HCT116 (cell line): ENCODE data around the gene LETMD1. TPM values are rescaled to one million over a fixed set of nuclear protein-coding genes. Genes with fewer than 3 reads are reported as not detected.

Experiments
- ATAC-seq: fragments of 200-7000 bp; cut with Tn5 transposase; 2 replicates; pipeline ENCODE4 v1.9.1; 2020; ENCODE audit warnings: mild to moderate bottlenecking, moderate library complexity
- BruUV-seq: library from RNA; stranded (reverse); fragments of 400-500 nt; replicated peaks from 2 replicates; lab custom pipeline; 2021; lab: Mats Ljungman, UMichigan
- CTCF ChIA-PET: fragments of 300-600 bp; sonication (Branson Sonifier 250); formaldehyde crosslinking; loops from one replicate; lab custom pipeline; 2021; ENCODE audit warnings: antibody characterized with exemption; lab: Charles Lee
- POLR2A ChIA-PET: fragments of 300-600, 350-600 bp; sonication (Branson Sonifier 250); formaldehyde crosslinking; loops from one replicate; lab custom pipeline; 2021; ENCODE audit warnings: antibody characterized with exemption; lab: Charles Lee
- RAD21 ChIA-PET, 2 experiments: fragments of 300-600 bp; sonication (Branson Sonifier 250); formaldehyde crosslinking; loops; one replicate each; lab custom pipeline; 2023; ENCODE audit warnings: low total read pairs in 2 of 2; ENCODE audit not compliant: uncharacterized antibody in 2 of 2, unreplicated experiment in 2 of 2, low non-redundant PET in 1 of 2; lab: Charles Lee
- DNase-seq: peaks from one replicate; pipeline ENCODE4 v3.0.0-alpha.2; 2010; ENCODE audit warnings: low read depth, low spot score
- H2AFZ ChIP-seq: fragments of 200-600 bp; shearing (Covaris generic), sonication (generic); 2 replicates; pipeline ENCODE4 v1.6.1; 2017; ENCODE audit warnings: low read depth, mixed run types, mixed read lengths, antibody characterized with exemption, low read length; ENCODE audit not compliant: poor library complexity, severe bottlenecking
- H3K27ac ChIP-seq: 2 replicates; pipeline ENCODE4 v1.5.1; 2012; ENCODE audit warnings: low read depth, low read length
- H3K27me3 ChIP-seq: fragments of 200-600 bp; sonication (generic); 2 replicates; pipeline ENCODE4 v1.6.1; 2016; ENCODE audit warnings: mixed run types, low read length, mixed read lengths; ENCODE audit not compliant: insufficient read depth
- H3K36me3 ChIP-seq, 2 experiments: fragments of 200-500 bp in 1 of 2; fragments of 200-600 bp in 1 of 2; sonication (Bioruptor generic) in 1 of 2; sonication (generic) in 1 of 2; 2 replicates each; pipeline versions ENCODE4 v1.5.1 to v1.6.1; 2014 to 2016; ENCODE audit warnings: low read length in 2 of 2, inconsistent platforms in 1 of 2, mixed read lengths in 1 of 2, mixed run types in 1 of 2; ENCODE audit not compliant: insufficient read depth in 2 of 2, control insufficient read depth in 1 of 2
- H3K4me1 ChIP-seq, 2 experiments: fragments of 200-600 bp in 1 of 2; sonication (generic) in 1 of 2; 2 replicates each; pipeline versions ENCODE4 v1.5.1 to v1.6.1; 2012 to 2017; ENCODE audit warnings: low read length in 2 of 2, inconsistent platforms in 1 of 2, mild to moderate bottlenecking in 1 of 2, mixed read lengths in 1 of 2, mixed run types in 1 of 2, moderate library complexity in 1 of 2; ENCODE audit not compliant: insufficient read depth in 2 of 2, control insufficient read depth in 1 of 2
- H3K4me2 ChIP-seq: fragments of 200-600 bp; sonication (generic); 2 replicates; pipeline ENCODE4 v1.6.1; 2017; ENCODE audit warnings: mixed run types, low read length, mixed read lengths
- H3K4me3 ChIP-seq, 2 experiments: fragments of 200-600 bp in 1 of 2; sonication (generic) in 1 of 2; replicated peaks in 1 of 2; 2 replicates each; pipeline ENCODE4 v1.5.1; 2011 to 2016; ENCODE audit warnings: low read length in 2 of 2, control low read depth in 1 of 2, low read depth in 1 of 2, mild to moderate bottlenecking in 1 of 2, mixed read lengths in 1 of 2, mixed run types in 1 of 2
- H3K79me2 ChIP-seq: fragments of 200-600 bp; sonication (generic); 2 replicates; pipeline ENCODE4 v1.6.1; 2017; ENCODE audit warnings: mild to moderate bottlenecking, mixed run types, low read length, moderate library complexity, mixed read lengths; ENCODE audit not compliant: insufficient read depth
- H3K9ac ChIP-seq: fragments of 200-600 bp; sonication (generic); 2 replicates; pipeline ENCODE4 v1.6.1; 2016; ENCODE audit warnings: low read length, mixed read lengths
- H3K9me2 ChIP-seq: fragments of 200-600 bp; sonication (generic), shearing (Covaris generic); 2 replicates; pipeline ENCODE4 v1.6.1; 2017; ENCODE audit warnings: mixed run types, mild to moderate bottlenecking, moderate library complexity; ENCODE audit not compliant: insufficient read depth
- H3K9me3 ChIP-seq, 2 experiments: fragments of 200-500 bp in 1 of 2; fragments of 200-600 bp in 1 of 2; sonication (Bioruptor generic) in 1 of 2; sonication (generic) in 1 of 2; 2 replicates each; pipeline ENCODE4 v1.6.1; 2014 to 2017; ENCODE audit warnings: low read length in 2 of 2, mixed read lengths in 2 of 2, inconsistent platforms in 1 of 2, low read depth in 1 of 2, mild to moderate bottlenecking in 1 of 2, mixed run types in 1 of 2, moderate library complexity in 1 of 2; ENCODE audit not compliant: control insufficient read depth in 1 of 2, insufficient read depth in 1 of 2
- H4K20me1 ChIP-seq: fragments of 200-600 bp; sonication (generic), shearing (Covaris generic); 2 replicates; pipeline ENCODE4 v1.6.1; 2017; ENCODE audit warnings: mixed run types, mild to moderate bottlenecking, moderate library complexity; ENCODE audit not compliant: insufficient read depth
- CBX3 ChIP-seq: IDR thresholded peaks from 2 replicates; pipeline ENCODE4 v1.6.1; 2012; ENCODE audit warnings: low read depth
- EGR1 ChIP-seq: IDR thresholded peaks from 2 replicates; pipeline ENCODE4 v1.6.1; 2012; ENCODE audit warnings: low read depth
- EZH2 ChIP-seq: fragments of 200-600 bp; sonication (generic); IDR thresholded peaks from 2 replicates; pipeline ENCODE4 v1.6.1; 2017; ENCODE audit warnings: antibody characterized with exemption, mixed run types
- EZH2phosphoT487 ChIP-seq: fragments of 200-600 bp; IDR thresholded peaks from 2 replicates; pipeline ENCODE4 v1.6.1; 2018; ENCODE audit warnings: antibody characterized with exemption, borderline replicate concordance
- POLR2AphosphoS5 ChIP-seq: IDR thresholded peaks from 2 replicates; pipeline ENCODE4 v1.6.1; 2011; ENCODE audit warnings: mild to moderate bottlenecking, low read depth, low read length, moderate library complexity
- RAD21 ChIP-seq: IDR thresholded peaks from 2 replicates; pipeline ENCODE4 v1.6.1; 2012; ENCODE audit warnings: low read depth, mild to moderate bottlenecking
- SIN3A ChIP-seq: IDR thresholded peaks from 2 replicates; pipeline ENCODE4 v1.6.1; 2012; ENCODE audit warnings: low read depth
- SP1 ChIP-seq: IDR thresholded peaks from 2 replicates; pipeline ENCODE4 v1.6.1; 2012; ENCODE audit warnings: low read depth
- YY1 ChIP-seq: IDR thresholded peaks from 2 replicates; pipeline ENCODE4 v1.6.1; 2011; ENCODE audit warnings: low read length, low read depth, moderate library complexity, mild to moderate bottlenecking; ENCODE audit not compliant: insufficient replicate concordance; ENCODE audit errors: extremely low read depth
- ZBTB33 ChIP-seq: IDR thresholded peaks from 2 replicates; pipeline ENCODE4 v1.6.1; 2011; ENCODE audit warnings: mild to moderate bottlenecking, low read length, moderate library complexity; ENCODE audit not compliant: insufficient replicate concordance; ENCODE audit errors: extremely low read depth
- intact Hi-C: fragments of 100-400 bp; cut with micrococcal nuclease; formaldehyde crosslinking; loops from 2 replicates; pipeline ENCODE4 v1.10.0; 2022
- total RNA-seq: library from RNA; stranded (reverse); gene quantifications from one replicate; pipeline ENCODE4 v1.2.1, GENCODE V29; 2021; ENCODE audit not compliant: unreplicated experiment

Gene LETMD1
- total RNA-seq, 1 experiment from 2014 or later, result 70.8 TPM

GRCh38 chr12:51080136-51080535, 32.0 kb downstream of the LETMD1 start:
- RAD21 ChIA-PET, result no interaction called here
- Histone ChIP-seq H4K20me1 (no peaks in the 10 kb centered on the region), H3K4me3 (no peak overlapping the region), H3K27ac (no peak overlapping the region), H3K36me3 (no peaks in the 10 kb centered on the region), H3K79me2 (peaks cover 13% of the 10 kb centered on the region; the same call in 1 of the 2 replicates), H3K9me3 (no peaks in the 10 kb centered on the region), H3K9me2 (no peaks in the 10 kb centered on the region), H3K9ac (no peak overlapping the region), H3K4me1 (peaks cover 5 to 13% of the 10 kb centered on the region in 2 experiments; a peak in 3 of 4 replicates), H3K27me3 (no peaks in the 10 kb centered on the region), H2AFZ (no peak overlapping the region), H3K4me2 (no peak overlapping the region)
- CTCF ChIA-PET, result no interaction called here
- no TSS peak for BruUV-seq
- intact Hi-C loops, result loop anchor here (10.0 kb wide), 1 partner anchor 135 kb away; the partner anchor contains the start of gene POU6F1
- ATAC-seq (no peak), DNase-seq (no peak)
- POLR2A ChIA-PET, result no interaction called here
- no peak for TF ChIP-seq CBX3
- TF ChIP-seq SP1, result no peak

- ATAC-seq (no peak), DNase-seq (no peak)
- Histone ChIP-seq H3K4me3 (no peak overlapping the region), H2AFZ (no peak overlapping the region), H3K9ac (no peak overlapping the region), H3K27ac (no peak overlapping the region), H3K9me3 (no peaks in the 10 kb centered on the region), H3K4me2 (peak overlapping the region; percentile 88; the same call in 1 of the 2 replicates), H3K36me3 (no peaks in the 10 kb centered on the region), H3K79me2 (peaks cover 13% of the 10 kb centered on the region; the same call in 1 of the 2 replicates), H3K4me1 (peaks cover 5 to 13% of the 10 kb centered on the region in 2 experiments; a peak in 3 of 4 replicates), H3K9me2 (no peaks in the 10 kb centered on the region), H3K27me3 (no peaks in the 10 kb centered on the region), H4K20me1 (no peaks in the 10 kb centered on the region)
- intact Hi-C loops, result loop anchor here (10.0 kb wide), 1 partner anchor 133 kb away; the partner anchor contains the start of gene POU6F1
- no TSS peak for BruUV-seq
- TF ChIP-seq ZBTB33, result no peak
- TF ChIP-seq EZH2phosphoT487, result no peak
- TF ChIP-seq RAD21, result no peak
- TF ChIP-seq YY1, result no peak
- TF ChIP-seq POLR2AphosphoS5, result no peak
- TF ChIP-seq EZH2, result no peak
- no peak for TF ChIP-seq SIN3A
- TF ChIP-seq EGR1, result no peak
- POLR2A ChIA-PET, result interaction anchor here (0.5 kb wide), 1 partner anchor 168 kb away, joined by 3 read pairs; no protein-coding TSS in a partner anchor
- CTCF ChIA-PET, result no interaction called here
- RAD21 ChIA-PET, result no interaction called here
Measured at GRCh38 chr12:51081421-51081820, 33.3 kb downstream of the LETMD1 start.
